ENCODE results near the gene MSRB3.

GRCh38 chr12:65384240-65384639, 105.8 kb downstream of the MSRB3 start:
- no peak for TF ChIP-seq CTCF (IDR thresholded peaks at IDR 0.05; ENCODE audit: low read depth, low read length)
- TF ChIP-seq EZH2phosphoT487 (IDR thresholded peaks at IDR 0.05; ENCODE audit: low read depth) = no peak
